Ovary (tissue), 9 donors: ENCODE measurements around the gene SLC52A3. TPM values are rescaled to one million over a fixed set of nuclear protein-coding genes. Genes with fewer than 3 reads are reported as not detected.

Experiments used
- DNase-seq, 5 donors: peaks; one replicate each; pipeline ENCODE4 v3.0.0-alpha.2; 2019 to 2020
- H3K27ac ChIP-seq, 2 donors: fragments of 200-600 bp; one replicate each; pipeline versions ENCODE4 v1.5.1 to v1.8.0; 2019 to 2022
- H3K27me3 ChIP-seq: fragments of 200-600 bp; one replicate; pipeline ENCODE4 v1.8.0; 2022
- H3K36me3 ChIP-seq: fragments of 200-600 bp; sonication (generic); one replicate; pipeline ENCODE4 v1.5.1; 2019
- H3K4me1 ChIP-seq: one replicate; pipeline ENCODE4 v1.8.1; 2013; ENCODE audit warnings: mild to moderate bottlenecking, moderate library complexity; ENCODE audit not compliant: insufficient read depth
- H3K4me3 ChIP-seq: fragments of 200-600 bp; sonication (generic); one replicate; pipeline ENCODE4 v1.5.1; 2017
- H3K9me3 ChIP-seq, 2 donors: fragments of 200-600 bp in 1 of 2; sonication (generic) in 1 of 2; one replicate each; pipeline versions ENCODE4 v1.5.1 to v1.8.1; 2013 to 2019; ENCODE audit warnings: mild to moderate bottlenecking in 1 of 2, moderate library complexity in 1 of 2
- CTCF ChIP-seq, 3 donors: fragments of 450-650 bp in 2 of 3; fragments of 200-600 bp in 1 of 3; IDR thresholded peaks; one replicate each; pipeline versions ENCODE4 v1.5.1 to v1.8.0; 2016 to 2022; ENCODE audit warnings: antibody characterized with exemption in 3 of 3, mild to moderate bottlenecking in 1 of 3
- EP300 ChIP-seq: sonication (generic); formaldehyde crosslinking; IDR thresholded peaks from one replicate; pipeline ENCODE4 v1.6.1; 2017; ENCODE audit warnings: antibody characterized with exemption
- POLR2A ChIP-seq: fragments of 450-650 bp; IDR thresholded peaks from one replicate; pipeline ENCODE4 v1.6.1; 2017; ENCODE audit warnings: antibody characterized with exemption, mild to moderate bottlenecking, moderate library complexity
- WGBS, 3 donors: extraction: QIAGEN DNeasy Blood & Tissue Kit in 1 of 3; methylation state at CpG; one replicate each; pipeline versions ENCODE4 v1.1.5 to v1.1.7; 2013 to 2017; 5-methylcytosine and 5-hydroxymethylcytosine counted together
- intact Hi-C, 4 donors: fragments of 100-400 bp; cut with DNase I; formaldehyde crosslinking; loops; one replicate each; pipeline versions ENCODE4 v1.11.0 to v1.15.1; 2022 to 2023
- polyA plus RNA-seq, 2 donors: library from polyadenylated mRNA; stranded (reverse); fragments of 200-250 nt in 1 of 2; fragments of 350-450 nt in 1 of 2; fragmentation: Illumina TruSeq in 1 of 2; extraction: RNeasy Lipid Tissue Mini Kit (QIAGEN cat#74804) in 1 of 2; gene quantifications; one replicate each; pipeline ENCODE4 v1.2.3, GENCODE V29; 2013 to 2014
- total RNA-seq, 7 donors: library from RNA; depleted of rRNA in 2 of 7; stranded (reverse); fragments of >200 nt in 2 of 7; fragmentation: NEBNext Ultra II Directional in 3 of 7; extraction: Animal tissue kit (Norgen Biotek cat#: 25700) in 3 of 7; gene quantifications; one replicate each; pipeline versions ENCODE4 v1.1.0 to v1.2.4, GENCODE V29; 2016 to 2023
- donor health status: DM: no; HTN: no; CAD: no; lungs with moderate emphysema.
- donor health status: DM: no; HTN: no; CAD: no.
- donor health status: Bipolar disorder and iron deficiency.
- donor health status: DM: yes; HTN: yes; CAD: no.
- donor health status: DM: no; HTN: no; CAD: no.
- donor health status: DM: yes; HTN: yes; CAD: no.

The SLC52A3 gene
- total and polyA plus RNA-seq, 9 donors = 0.78 to 10.0 (median 2.4) TPM

DNA sequence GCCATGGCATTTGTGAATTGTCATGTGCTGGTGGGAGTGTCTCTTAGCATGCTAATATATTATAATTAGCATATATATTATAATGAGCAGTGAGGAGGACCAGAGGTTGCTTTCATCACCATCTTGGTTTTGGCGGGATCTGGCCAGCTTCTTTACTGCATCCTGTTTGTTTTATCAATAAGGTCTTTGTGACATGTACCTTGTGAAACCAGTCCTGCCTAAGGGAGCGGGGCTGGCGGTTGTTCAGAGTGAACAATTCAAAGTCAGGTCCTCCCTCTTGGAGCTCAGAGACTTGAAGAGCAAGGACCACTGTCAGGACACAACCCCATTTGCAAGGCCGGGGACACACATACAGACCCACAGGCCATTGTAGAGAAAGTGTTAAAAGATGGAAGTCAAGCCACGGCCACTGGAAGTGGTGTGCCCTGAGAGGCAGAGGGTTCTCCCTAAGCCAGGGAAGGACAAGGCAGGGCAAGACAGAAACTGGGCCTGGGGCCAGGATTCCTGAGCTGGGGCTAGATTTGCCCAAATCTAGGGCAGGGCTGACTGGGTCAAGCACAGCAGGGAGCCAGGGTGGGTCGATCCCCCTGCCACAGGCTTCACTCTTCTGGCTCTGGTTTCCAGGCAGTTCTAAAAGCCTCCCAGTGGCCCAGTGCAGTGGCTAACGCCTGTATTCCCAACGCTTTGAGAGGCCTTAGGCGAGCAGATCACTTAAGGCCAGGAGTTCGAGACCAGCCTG, 14.2 kb downstream of the SLC52A3 start:
- 74 to 87% (median 75%) methylated on average over 10 of the region's 10 CpGs for WGBS, 3 donors
- no peak overlapping the region for H3K4me3 ChIP-seq
- H3K4me1 ChIP-seq = no peaks in the 10 kb centered on the region
- H3K9me3 ChIP-seq = no peaks in the 10 kb centered on the region
- DNase-seq = no peak
- TF ChIP-seq EP300 (no peak), POLR2A (no peak), CTCF (IDR thresholded peaks at IDR 0.05) (no peak)
- no peaks in the 10 kb centered on the region for H3K36me3 ChIP-seq
- intact Hi-C loops = no loop called here
- no peak overlapping the region for H3K27ac ChIP-seq
- H3K27me3 ChIP-seq = no peaks in the 10 kb centered on the region

DNA sequence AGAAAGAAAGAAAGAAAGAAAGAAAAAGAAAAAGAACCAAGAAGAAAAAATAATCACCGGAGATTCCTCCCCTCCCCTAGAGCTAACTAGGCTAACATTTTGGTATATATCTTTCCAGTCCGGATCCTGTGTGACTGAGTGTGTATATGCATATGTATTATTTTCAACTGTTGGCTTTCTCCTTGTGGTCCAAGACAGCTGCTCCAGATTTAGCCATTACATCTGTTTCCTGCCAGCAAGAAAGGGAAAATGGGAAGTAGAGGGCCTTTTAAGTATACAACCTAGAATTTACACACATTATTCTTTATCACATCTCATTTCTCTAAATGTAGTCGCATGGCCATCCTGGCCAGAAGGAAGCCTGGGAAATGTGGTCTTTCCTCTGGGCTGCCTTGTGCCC, 15.2 kb downstream of the SLC52A3 start:
- Histone ChIP-seq H3K27ac (no peak overlapping the region), H3K4me1 (no peaks in the 10 kb centered on the region), H3K4me3 (no peak overlapping the region), H3K9me3 (no peaks in the 10 kb centered on the region), H3K36me3 (no peaks in the 10 kb centered on the region), H3K27me3 (no peaks in the 10 kb centered on the region)
- DNase-seq = no peak
- intact Hi-C loops = no loop called here
- TF ChIP-seq CTCF (IDR thresholded peaks at IDR 0.05) (no peak), EP300 (no peak), POLR2A (no peak)
- 31 to 42% (median 34%) methylated on average over 3 of the region's 3 CpGs for WGBS, 3 donors

DNA sequence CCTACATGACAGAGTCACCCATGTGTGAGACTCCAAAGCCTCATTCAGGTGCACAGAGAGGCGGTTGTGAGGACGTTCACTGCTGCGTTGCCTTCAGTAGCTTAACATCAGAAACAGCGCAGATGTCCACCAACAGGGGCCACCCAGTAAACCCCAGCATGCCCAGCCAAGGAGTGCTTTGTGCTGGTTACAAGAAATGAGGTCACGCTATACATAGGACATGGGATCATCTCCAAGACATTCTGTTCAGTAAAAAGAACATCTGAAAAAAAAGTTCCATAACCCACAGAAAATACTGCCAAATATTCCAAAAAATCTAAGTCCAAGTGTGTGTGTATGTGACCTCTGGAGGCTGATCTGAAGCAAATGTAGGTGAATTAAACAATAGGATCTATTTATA, 16.0 kb downstream of the SLC52A3 start:
- H3K4me1 ChIP-seq = no peaks in the 10 kb centered on the region
- H3K4me3 ChIP-seq = no peak overlapping the region
- intact Hi-C loops = no loop called here
- no peak overlapping the region for H3K27ac ChIP-seq
- H3K27me3 ChIP-seq = no peaks in the 10 kb centered on the region
- TF ChIP-seq EP300 (no peak), CTCF (IDR thresholded peaks at IDR 0.05) (no peak), POLR2A (no peak)
- H3K36me3 ChIP-seq = no peaks in the 10 kb centered on the region
- no peak for DNase-seq
- 73 to 76% (median 75%) methylated on average over 5 of the region's 5 CpGs for WGBS, 3 donors
- H3K9me3 ChIP-seq = no peaks in the 10 kb centered on the region

- DNase-seq = no peak
- WGBS, 3 donors = 77 to 85% (median 82%) methylated on average over 5 of the region's 5 CpGs
- no peak overlapping the region for H3K4me3 ChIP-seq
- H3K9me3 ChIP-seq = no peaks in the 10 kb centered on the region
- H3K4me1 ChIP-seq = no peaks in the 10 kb centered on the region
- H3K27me3 ChIP-seq = no peaks in the 10 kb centered on the region
- TF ChIP-seq CTCF (IDR thresholded peaks at IDR 0.05) = no peak
- TF ChIP-seq POLR2A = no peak
- TF ChIP-seq EP300 = no peak
- intact Hi-C loops = no loop called here
- H3K27ac ChIP-seq = no peak overlapping the region
- no peaks in the 10 kb centered on the region for H3K36me3 ChIP-seq
Measured at GRCh38 chr20:751761-752160, 16.5 kb downstream of the SLC52A3 start.
